NB4 (cell line): Measurements from ENCODE around the gene FHIT.

ENCODE experiments used
- DNase-seq: peaks from one replicate; pipeline ENCODE4 v3.0.0; 2010; ENCODE audit warnings: low read depth
- H3K4me3 ChIP-seq: one replicate; pipeline ENCODE4 v1.5.1; 2011; ENCODE audit warnings: mild to moderate bottlenecking, low read depth, low read length, moderate library complexity
- CTCF ChIP-seq: IDR thresholded peaks from one replicate; pipeline ENCODE4 v1.5.1; 2012; ENCODE audit warnings: low read depth, low read length
- MAX ChIP-seq: IDR thresholded peaks from 2 replicates; pipeline ENCODE4 v1.6.1; 2011; ENCODE audit warnings: low read depth, low read length
- MYC ChIP-seq: IDR thresholded peaks from 2 replicates; pipeline ENCODE4 v1.6.1; 2011; ENCODE audit warnings: low read depth, low read length
- POLR2A ChIP-seq: IDR thresholded peaks from 2 replicates; pipeline ENCODE4 v1.6.1; 2011; ENCODE audit warnings: mild to moderate bottlenecking; ENCODE audit not compliant: insufficient read length; ENCODE audit errors: extremely low read depth

Gene FHIT

GRCh38 chr3:60599586-60599985 lies 651.7 kb downstream of the FHIT start:
- no peak for DNase-seq
- TF ChIP-seq CTCF (no peak), MYC (no peak), POLR2A (no peak), MAX (no peak)

GRCh38 chr3:60598671-60599070 lies 652.6 kb downstream of the FHIT start:
- no peak for TF ChIP-seq MAX
- TF ChIP-seq MYC, result no peak
- no peak for TF ChIP-seq POLR2A
- no peak for TF ChIP-seq CTCF
- DNase-seq, result no peak
- no peak overlapping the region for H3K4me3 ChIP-seq

More at GRCh38 chr3:60599586-60599985, 651.7 kb downstream of the FHIT start:
- no peak overlapping the region for H3K4me3 ChIP-seq

GRCh38 chr3:60594025-60594424 lies 657.2 kb downstream of the FHIT start:
- no peak for DNase-seq
- no peak for TF ChIP-seq CTCF
- TF ChIP-seq MYC, result no peak
- no peak for TF ChIP-seq POLR2A
- no peak for TF ChIP-seq MAX
- no peak overlapping the region for H3K4me3 ChIP-seq

GRCh38 chr3:60591267-60591666 lies 660.0 kb downstream of the FHIT start:
- TF ChIP-seq MAX (no peak), MYC (no peak), CTCF (no peak), POLR2A (no peak)

GRCh38 chr3:60588806-60589205 lies 662.4 kb downstream of the FHIT start:
- no peak for DNase-seq
- H3K4me3 ChIP-seq, result no peak overlapping the region
- TF ChIP-seq CTCF (no peak), MAX (no peak), MYC (no peak), POLR2A (no peak)

More at GRCh38 chr3:60591267-60591666, 660.0 kb downstream of the FHIT start:
- no peak overlapping the region for H3K4me3 ChIP-seq
- DNase-seq, result no peak

- DNase-seq, result no peak
- TF ChIP-seq POLR2A (no peak), CTCF (no peak), MYC (no peak), MAX (no peak)
- H3K4me3 ChIP-seq, result no peak overlapping the region
Observed at GRCh38 chr3:60585918-60586317, 665.3 kb downstream of the FHIT start.
